SK-N-SH (cell line): ENCODE results near the gene PAK1. TPM values are rescaled to one million over a fixed set of nuclear protein-coding genes. Genes with fewer than 3 reads are reported as not detected.

Source experiments
- CTCF ChIA-PET: fragments of 300-600, 350-600 bp; formaldehyde crosslinking; extraction: SDS; loops from one replicate; lab custom pipeline; 2021; lab: Yijun Ruan, JAX
- POLR2A ChIA-PET: fragments of 350-600 bp; sonication (Branson Sonifier 250); formaldehyde crosslinking; extraction: SDS; loops from one replicate; lab custom pipeline; 2020; ENCODE audit warnings: antibody characterized with exemption, inconsistent platforms; lab: Yijun Ruan, JAX
- DNase-seq: peaks from one replicate; pipeline ENCODE4 v3.0.0; 2012
- H2AFZ ChIP-seq: fragments of 200-600 bp; sonication (generic); 2 replicates; pipeline ENCODE4 v1.8.1; 2016; ENCODE audit warnings: antibody characterized with exemption, mild to moderate bottlenecking, low read depth
- H3F3A ChIP-seq: fragments of 200-600 bp; sonication (generic); replicated peaks from 2 replicates; pipeline ENCODE3; 2016; ENCODE audit warnings: antibody characterized with exemption, mild to moderate bottlenecking; ENCODE audit not compliant: insufficient read depth
- H3K27ac ChIP-seq, 2 experiments: fragments of 200-500 bp in 1 of 2; fragments of 200-600 bp in 1 of 2; sonication (Bioruptor generic) in 1 of 2; sonication (generic), shearing (Covaris generic) in 1 of 2; 2 replicates each; pipeline versions ENCODE4 v1.5.1 to v1.6.1; 2014 to 2016; ENCODE audit warnings: low read depth in 2 of 2, inconsistent platforms in 1 of 2, low read length in 1 of 2, mild to moderate bottlenecking in 1 of 2, mixed read lengths in 1 of 2
- H3K27me3 ChIP-seq: fragments of 200-600 bp; sonication (generic), shearing (Covaris generic); 2 replicates; pipeline ENCODE4 v1.6.1; 2016; ENCODE audit warnings: mixed run types; ENCODE audit not compliant: insufficient read depth
- H3K36me3 ChIP-seq, 2 experiments: fragments of 200-500 bp in 1 of 2; fragments of 200-600 bp in 1 of 2; sonication (Bioruptor generic) in 1 of 2; sonication (generic) in 1 of 2; replicated peaks in 1 of 2; 2 replicates each; pipeline versions ENCODE3 to v1.5.1; 2014 to 2016; ENCODE audit warnings: low read length in 1 of 2, mild to moderate bottlenecking in 1 of 2; ENCODE audit not compliant: insufficient read depth in 2 of 2, control insufficient read depth in 1 of 2
- H3K4me1 ChIP-seq, 2 experiments: fragments of 200-500 bp in 1 of 2; fragments of 200-600 bp in 1 of 2; sonication (Bioruptor generic) in 1 of 2; sonication (generic), shearing (Covaris generic) in 1 of 2; 2 replicates each; pipeline versions ENCODE4 v1.5.1 to v1.6.1; 2014 to 2016; ENCODE audit warnings: low read depth in 1 of 2, low read length in 1 of 2, mixed run types in 1 of 2; ENCODE audit not compliant: insufficient read depth in 2 of 2, control insufficient read depth in 1 of 2
- H3K4me2 ChIP-seq: fragments of 200-600 bp; sonication (generic), shearing (Covaris generic); 2 replicates; pipeline ENCODE4 v1.6.1; 2017; ENCODE audit warnings: mixed run types
- H3K4me3 ChIP-seq, 2 experiments: fragments of 200-500 bp in 1 of 2; fragments of 200-600 bp in 1 of 2; sonication (Bioruptor generic) in 1 of 2; sonication (generic), shearing (Covaris generic) in 1 of 2; 2 replicates each; pipeline versions ENCODE4 v1.5.1 to v1.8.1; 2014 to 2016; ENCODE audit warnings: low read depth in 2 of 2, inconsistent platforms in 1 of 2, low read length in 1 of 2, mild to moderate bottlenecking in 1 of 2, mixed read lengths in 1 of 2, moderate library complexity in 1 of 2
- H3K79me2 ChIP-seq: fragments of 200-600 bp; sonication (generic); 2 replicates; pipeline ENCODE4 v1.8.1; 2017; ENCODE audit warnings: mild to moderate bottlenecking; ENCODE audit not compliant: insufficient read depth
- H3K9ac ChIP-seq: fragments of 200-600 bp; sonication (generic); 2 replicates; pipeline ENCODE4 v1.6.1; 2017; ENCODE audit warnings: mixed run types
- H3K9me2 ChIP-seq: fragments of 200-600 bp; sonication (generic); 2 replicates; pipeline ENCODE4 v1.6.1; 2017; ENCODE audit warnings: mixed run types
- H3K9me3 ChIP-seq: fragments of 200-600 bp; sonication (generic); 2 replicates; pipeline ENCODE4 v1.6.1; 2017; ENCODE audit warnings: mixed run types, mild to moderate bottlenecking, moderate library complexity
- H4K20me1 ChIP-seq: fragments of 200-600 bp; sonication (generic); 2 replicates; pipeline ENCODE4 v1.6.1; 2017; ENCODE audit warnings: mild to moderate bottlenecking, mixed run types; ENCODE audit not compliant: insufficient read depth
- ELF1 ChIP-seq: IDR thresholded peaks from 2 replicates; pipeline ENCODE4 v1.4.0; 2012
- FOXJ3 ChIP-seq: sonication (generic); formaldehyde crosslinking; IDR thresholded peaks from 2 replicates; pipeline ENCODE4 v1.5.1; 2020; ENCODE audit warnings: mild to moderate bottlenecking, missing genetic modification reagents
- FOXM1 ChIP-seq: IDR thresholded peaks from 2 replicates; pipeline ENCODE4 v1.4.0; 2012; ENCODE audit warnings: low read depth, mild to moderate bottlenecking
- GABPA ChIP-seq: IDR thresholded peaks from 2 replicates; pipeline ENCODE4 v1.4.0; 2012; ENCODE audit warnings: low read depth, mild to moderate bottlenecking
- GATA2 ChIP-seq: sonication (generic); formaldehyde crosslinking; IDR thresholded peaks from 2 replicates; pipeline ENCODE4 v1.5.0; 2020; ENCODE audit warnings: mild to moderate bottlenecking, missing genetic modification reagents
- JUND ChIP-seq: IDR thresholded peaks from 2 replicates; pipeline ENCODE4 v1.4.0; 2012
- NFIC ChIP-seq: IDR thresholded peaks from 2 replicates; pipeline ENCODE4 v1.4.0; 2012; ENCODE audit warnings: borderline replicate concordance
- RAD21 ChIP-seq: IDR thresholded peaks from 2 replicates; pipeline ENCODE4 v1.6.1; 2012; ENCODE audit warnings: mild to moderate bottlenecking, low read length
- RCOR1 ChIP-seq: fragments of 150-350 bp; IDR thresholded peaks from 2 replicates; pipeline ENCODE4 v1.6.1; 2017; ENCODE audit warnings: antibody characterized with exemption, low read length
- RFX5 ChIP-seq: IDR thresholded peaks from 2 replicates; pipeline ENCODE4 v1.6.1; 2012; ENCODE audit warnings: mild to moderate bottlenecking, improper control_type of control experiment, low read length
- TAF1 ChIP-seq: IDR thresholded peaks from 2 replicates; pipeline ENCODE4 v1.6.1; 2012; ENCODE audit warnings: low read depth, mild to moderate bottlenecking, low read length, moderate library complexity, borderline replicate concordance
- TCF12 ChIP-seq: IDR thresholded peaks from 2 replicates; pipeline ENCODE4 v1.4.0; 2012
- TEAD4 ChIP-seq: IDR thresholded peaks from 2 replicates; pipeline ENCODE4 v1.4.0; 2012; ENCODE audit warnings: mild to moderate bottlenecking, borderline replicate concordance; ENCODE audit not compliant: insufficient read depth
- WGBS: methylation state at CpG from one replicate; pipeline ENCODE4 v1.1.6; 2017; ENCODE audit warnings: low lambda C conversion rate; 5-methylcytosine and 5-hydroxymethylcytosine counted together
- polyA plus RNA-seq, 3 experiments: library from polyadenylated mRNA; depleted of rRNA; stranded (reverse); fragments of >200 nt; gene quantifications; 2 replicates each; pipeline ENCODE4 v1.2.3, GENCODE V29; 2012
- TF ChIP-seq, protein P1 (sequence below): IDR thresholded peaks from 2 replicates; pipeline ENCODE4 v1.4.0; 2012; ENCODE audit warnings: low read depth, borderline replicate concordance
- TF ChIP-seq, protein P2 (sequence below): IDR thresholded peaks from 2 replicates; pipeline ENCODE4 v1.4.0; 2012; ENCODE audit warnings: low read depth
- TF ChIP-seq, protein P3 (sequence below): fragments of 150-350 bp; IDR thresholded peaks from 2 replicates; pipeline ENCODE4 v1.6.1; 2016; ENCODE audit warnings: mild to moderate bottlenecking, low read depth, low read length
- TF ChIP-seq, protein P4 (sequence below): IDR thresholded peaks from 2 replicates; pipeline ENCODE4; 2012
- TF ChIP-seq, protein P5 (sequence below): fragments of 150-350 bp; IDR thresholded peaks from 2 replicates; pipeline ENCODE4 v1.6.1; 2017; ENCODE audit warnings: antibody characterized with exemption, low read length, low read depth, borderline replicate concordance
- TF ChIP-seq, protein P6 (sequence below): IDR thresholded peaks from 2 replicates; pipeline ENCODE4 v1.4.0; 2012; ENCODE audit warnings: low read depth, borderline replicate concordance

Gene PAK1
- polyA plus RNA-seq, 1 of the 3 experiments (the other 2 are of a cell fraction), result 17.9 TPM

DNA sequence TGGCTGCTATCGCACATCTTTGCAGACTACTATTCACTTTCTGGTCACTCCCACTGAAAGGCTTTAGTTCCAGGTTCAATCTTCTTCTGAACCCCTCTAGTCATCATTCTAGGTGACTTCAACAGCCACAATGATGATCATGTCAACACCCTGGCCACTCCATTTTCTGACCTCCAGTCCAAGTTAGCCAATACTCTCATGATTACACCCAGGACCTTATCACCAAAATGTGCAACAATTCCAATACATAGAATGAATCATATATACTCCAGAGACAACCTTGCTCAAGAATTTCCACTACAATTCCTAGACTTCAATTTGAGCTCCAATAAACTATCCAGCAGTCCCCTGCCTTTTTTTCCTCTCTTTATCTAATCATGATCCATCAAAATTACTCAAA is 70.7 kb downstream of the PAK1 start:
- Histone ChIP-seq H3K9me2 (no peaks in the 10 kb centered on the region), H3K27me3 (no peaks in the 10 kb centered on the region), H2AFZ (no peak overlapping the region), H3K4me3 (no peak overlapping the region), H3F3A (peaks cover 5% of the 10 kb centered on the region), H3K36me3 (no peaks in the 10 kb centered on the region), H3K9ac (no peak overlapping the region), H3K4me1 (peaks cover 10 to 11% of the 10 kb centered on the region in 2 experiments; a peak in 3 of 4 replicates), H4K20me1 (no peaks in the 10 kb centered on the region), H3K79me2 (no peaks in the 10 kb centered on the region), H3K9me3 (no peaks in the 10 kb centered on the region), H3K4me2 (no peak overlapping the region), H3K27ac (no peak overlapping the region)
- WGBS, result 100% methylated on average over 1 of the region's 1 CpG
- ChIA-PET POLR2A (no interaction called here), CTCF (interaction anchor here (1.3 kb wide), 1 partner anchor 145 kb away, joined by 3 read pairs; no protein-coding TSS in a partner anchor)
- no peak for DNase-seq
- TF ChIP-seq FOXJ3 (CRISPR knock-in tag) (no peak), RAD21 (no peak), RCOR1 (no peak), TEAD4 (no peak), TCF12 (no peak), GABPA (no peak), NFIC (no peak), ELF1 (no peak), GATA2 (CRISPR knock-in tag) (no peak), RFX5 (no peak), JUND (no peak), TAF1 (no peak), FOXM1 (no peak)
- TF ChIP-seq, protein P1, sequence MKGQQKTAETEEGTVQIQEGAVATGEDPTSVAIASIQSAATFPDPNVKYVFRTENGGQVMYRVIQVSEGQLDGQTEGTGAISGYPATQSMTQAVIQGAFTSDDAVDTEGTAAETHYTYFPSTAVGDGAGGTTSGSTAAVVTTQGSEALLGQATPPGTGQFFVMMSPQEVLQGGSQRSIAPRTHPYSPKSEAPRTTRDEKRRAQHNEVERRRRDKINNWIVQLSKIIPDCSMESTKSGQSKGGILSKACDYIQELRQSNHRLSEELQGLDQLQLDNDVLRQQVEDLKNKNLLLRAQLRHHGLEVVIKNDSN, result no peak
- TF ChIP-seq, protein P2, sequence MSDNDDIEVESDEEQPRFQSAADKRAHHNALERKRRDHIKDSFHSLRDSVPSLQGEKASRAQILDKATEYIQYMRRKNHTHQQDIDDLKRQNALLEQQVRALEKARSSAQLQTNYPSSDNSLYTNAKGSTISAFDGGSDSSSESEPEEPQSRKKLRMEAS, result no peak
- TF ChIP-seq, protein P3, sequence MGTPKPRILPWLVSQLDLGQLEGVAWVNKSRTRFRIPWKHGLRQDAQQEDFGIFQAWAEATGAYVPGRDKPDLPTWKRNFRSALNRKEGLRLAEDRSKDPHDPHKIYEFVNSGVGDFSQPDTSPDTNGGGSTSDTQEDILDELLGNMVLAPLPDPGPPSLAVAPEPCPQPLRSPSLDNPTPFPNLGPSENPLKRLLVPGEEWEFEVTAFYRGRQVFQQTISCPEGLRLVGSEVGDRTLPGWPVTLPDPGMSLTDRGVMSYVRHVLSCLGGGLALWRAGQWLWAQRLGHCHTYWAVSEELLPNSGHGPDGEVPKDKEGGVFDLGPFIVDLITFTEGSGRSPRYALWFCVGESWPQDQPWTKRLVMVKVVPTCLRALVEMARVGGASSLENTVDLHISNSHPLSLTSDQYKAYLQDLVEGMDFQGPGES, result no peak
- TF ChIP-seq, protein P4, sequence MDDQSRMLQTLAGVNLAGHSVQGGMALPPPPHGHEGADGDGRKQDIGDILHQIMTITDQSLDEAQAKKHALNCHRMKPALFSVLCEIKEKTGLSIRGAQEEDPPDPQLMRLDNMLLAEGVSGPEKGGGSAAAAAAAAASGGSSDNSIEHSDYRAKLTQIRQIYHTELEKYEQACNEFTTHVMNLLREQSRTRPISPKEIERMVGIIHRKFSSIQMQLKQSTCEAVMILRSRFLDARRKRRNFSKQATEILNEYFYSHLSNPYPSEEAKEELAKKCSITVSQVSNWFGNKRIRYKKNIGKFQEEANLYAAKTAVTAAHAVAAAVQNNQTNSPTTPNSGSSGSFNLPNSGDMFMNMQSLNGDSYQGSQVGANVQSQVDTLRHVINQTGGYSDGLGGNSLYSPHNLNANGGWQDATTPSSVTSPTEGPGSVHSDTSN, result no peak
- TF ChIP-seq, protein P5, sequence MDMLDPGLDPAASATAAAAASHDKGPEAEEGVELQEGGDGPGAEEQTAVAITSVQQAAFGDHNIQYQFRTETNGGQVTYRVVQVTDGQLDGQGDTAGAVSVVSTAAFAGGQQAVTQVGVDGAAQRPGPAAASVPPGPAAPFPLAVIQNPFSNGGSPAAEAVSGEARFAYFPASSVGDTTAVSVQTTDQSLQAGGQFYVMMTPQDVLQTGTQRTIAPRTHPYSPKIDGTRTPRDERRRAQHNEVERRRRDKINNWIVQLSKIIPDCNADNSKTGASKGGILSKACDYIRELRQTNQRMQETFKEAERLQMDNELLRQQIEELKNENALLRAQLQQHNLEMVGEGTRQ, result no peak
- TF ChIP-seq, protein P6, sequence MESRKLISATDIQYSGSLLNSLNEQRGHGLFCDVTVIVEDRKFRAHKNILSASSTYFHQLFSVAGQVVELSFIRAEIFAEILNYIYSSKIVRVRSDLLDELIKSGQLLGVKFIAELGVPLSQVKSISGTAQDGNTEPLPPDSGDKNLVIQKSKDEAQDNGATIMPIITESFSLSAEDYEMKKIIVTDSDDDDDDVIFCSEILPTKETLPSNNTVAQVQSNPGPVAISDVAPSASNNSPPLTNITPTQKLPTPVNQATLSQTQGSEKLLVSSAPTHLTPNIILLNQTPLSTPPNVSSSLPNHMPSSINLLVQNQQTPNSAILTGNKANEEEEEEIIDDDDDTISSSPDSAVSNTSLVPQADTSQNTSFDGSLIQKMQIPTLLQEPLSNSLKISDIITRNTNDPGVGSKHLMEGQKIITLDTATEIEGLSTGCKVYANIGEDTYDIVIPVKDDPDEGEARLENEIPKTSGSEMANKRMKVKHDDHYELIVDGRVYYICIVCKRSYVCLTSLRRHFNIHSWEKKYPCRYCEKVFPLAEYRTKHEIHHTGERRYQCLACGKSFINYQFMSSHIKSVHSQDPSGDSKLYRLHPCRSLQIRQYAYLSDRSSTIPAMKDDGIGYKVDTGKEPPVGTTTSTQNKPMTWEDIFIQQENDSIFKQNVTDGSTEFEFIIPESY, result no peak
